GM18520 (cell line): Measurements from ENCODE around the gene DPH6.
"Not testable (repeated sequence)": the region's sequence is repeated elsewhere in the genome, so short reads cannot be mapped to it uniquely, and the experiment has no call there.

Experiments
- ATAC-seq: cut with Tn5 transposase; IDR thresholded peaks from one replicate; pipeline ENCODE4 v1.9.1; 2021; ENCODE audit not compliant: unreplicated experiment

The DPH6 gene

GRCh38 chr15:35351059-35351458 lies 194.9 kb downstream of the DPH6 start:
- ATAC-seq, result no peak

- ATAC-seq, result no peak
Measured at GRCh38 chr15:35349916-35350315, 196.0 kb downstream of the DPH6 start.

- no peak for ATAC-seq
Measured at GRCh38 chr15:35330916-35331315, 215.0 kb downstream of the DPH6 start.

- ATAC-seq, result no peak
Measured at GRCh38 chr15:35330048-35330695, 215.8 kb downstream of the DPH6 start.

GRCh38 chr15:35329521-35329961 lies 216.4 kb downstream of the DPH6 start:
- no peak for ATAC-seq

GRCh38 chr15:35328836-35329235 lies 217.1 kb downstream of the DPH6 start:
- not testable (repeated sequence) for ATAC-seq

DNA sequence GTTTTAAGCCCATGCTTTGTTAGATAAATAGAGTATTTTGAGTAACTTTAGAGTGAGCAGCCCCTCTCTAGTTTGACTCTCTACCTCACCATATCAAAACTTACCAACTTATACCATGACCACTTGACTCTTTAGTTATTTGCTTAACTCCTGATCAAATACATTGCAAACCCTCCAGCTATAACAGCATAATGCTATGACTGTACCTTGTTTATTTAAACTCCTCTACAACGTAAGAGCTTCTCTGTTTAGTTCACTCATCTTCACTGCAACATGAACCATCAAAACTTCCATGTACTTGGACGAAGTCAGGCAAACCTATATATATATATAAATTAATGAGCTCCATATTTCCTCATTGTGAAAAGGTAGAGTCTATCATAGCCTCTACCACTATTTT lies 218.2 kb downstream of the DPH6 start:
- ATAC-seq, result no peak

- ATAC-seq, result no peak
Measured at GRCh38 chr15:35325374-35325941, 220.5 kb downstream of the DPH6 start.

GRCh38 chr15:35323141-35323540 lies 222.8 kb downstream of the DPH6 start:
- no peak for ATAC-seq

- no peak for ATAC-seq
Measured at GRCh38 chr15:35321926-35322325, 224.0 kb downstream of the DPH6 start.

- ATAC-seq, result no peak
Measured at GRCh38 chr15:35320911-35321310, 225.1 kb downstream of the DPH6 start.
